PC-9 (cell line): ENCODE data around the gene VSIG4.

Experiments
- CTCF ChIP-seq: fragments of 200-600 bp; sonication (generic); conservative IDR thresholded peaks from 2 replicates; pipeline ENCODE4 v1.6.1; 2017; ENCODE audit warnings: mixed run types, antibody characterized with exemption, mild to moderate bottlenecking, moderate library complexity
- EZH2 ChIP-seq: fragments of 200-600 bp; sonication (generic); IDR thresholded peaks from 2 replicates; pipeline ENCODE4 v1.8.0; 2017; ENCODE audit warnings: antibody characterized with exemption, low read depth

- no peak for TF ChIP-seq CTCF
- TF ChIP-seq EZH2 = no peak
Observed at GRCh38 chrX:66019310-66019652, 20.6 kb downstream of the VSIG4 start.
